DMS153 treated with DMSO at 0.1 percent for 48 hours (cell line): Measurements from ENCODE around the gene TMPRSS13.

Experiments used
- DNase-seq: peaks from one replicate; lab custom pipeline; 2025; ENCODE audit not compliant: unreplicated experiment; lab: John Stamatoyannopoulos, UW

TMPRSS13 gene

GRCh38 chr11:117857734-117858414 is 71.3 kb downstream of the TMPRSS13 start:
- no peak for DNase-seq

GRCh38 chr11:117855912-117856651 is 73.1 kb downstream of the TMPRSS13 start:
- no peak for DNase-seq

GRCh38 chr11:117855186-117855845 is 73.9 kb downstream of the TMPRSS13 start:
- no peak for DNase-seq

GRCh38 chr11:117852309-117852708 is 76.9 kb downstream of the TMPRSS13 start:
- DNase-seq = no peak

- DNase-seq = no peak
Observed at GRCh38 chr11:117851852-117852251, 77.3 kb downstream of the TMPRSS13 start.

- DNase-seq = no peak
Observed at GRCh38 chr11:117851106-117851505, 78.1 kb downstream of the TMPRSS13 start.
